Measurements from ENCODE around the gene LRP1-AS.

Gene LRP1-AS

DNA sequence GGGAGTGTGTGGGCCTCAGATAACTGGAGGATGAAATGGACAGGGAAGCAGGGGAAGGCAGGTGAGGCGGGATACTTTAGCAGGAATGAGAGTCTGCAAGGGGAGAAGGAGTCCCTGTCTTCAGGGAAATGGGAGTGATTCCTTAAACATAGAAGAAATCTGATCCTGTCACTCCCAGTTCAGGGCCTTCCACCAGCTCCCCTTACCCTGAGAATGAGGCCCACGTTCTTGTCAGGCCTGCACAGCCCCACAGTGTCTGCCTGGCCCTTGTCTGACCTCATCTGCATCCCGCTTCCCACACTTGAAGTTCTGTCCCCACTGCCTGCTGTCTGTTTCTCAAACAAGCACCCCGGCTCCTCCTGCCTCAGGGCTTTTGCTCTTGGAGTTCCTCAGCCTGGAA lies 12.6 kb upstream of the LRP1-AS start:
- DNase-seq (ENCODE audit: low read depth in 2 of 2) = no peak

DNA sequence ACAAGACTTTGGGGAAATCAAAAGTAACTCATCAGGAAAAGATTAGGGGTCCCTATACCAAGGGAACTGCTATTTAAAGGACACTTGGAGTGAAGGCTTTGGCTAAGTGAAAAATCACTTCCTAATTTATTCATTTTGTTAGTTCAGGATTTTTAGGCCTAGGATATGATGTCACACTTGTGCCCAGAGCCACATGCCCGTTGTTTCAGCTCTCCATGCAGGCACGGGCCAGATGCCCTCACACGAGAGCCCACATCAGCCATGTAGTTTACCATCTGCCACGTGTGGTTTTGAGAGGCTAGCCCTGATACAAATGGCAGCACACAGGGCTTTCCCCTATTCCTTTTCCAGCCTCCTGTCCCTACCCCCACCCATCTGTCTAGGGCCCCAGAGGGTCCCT lies 11.9 kb upstream of the LRP1-AS start:
- no peak for DNase-seq (ENCODE audit: low read depth in 2 of 2)

DNA sequence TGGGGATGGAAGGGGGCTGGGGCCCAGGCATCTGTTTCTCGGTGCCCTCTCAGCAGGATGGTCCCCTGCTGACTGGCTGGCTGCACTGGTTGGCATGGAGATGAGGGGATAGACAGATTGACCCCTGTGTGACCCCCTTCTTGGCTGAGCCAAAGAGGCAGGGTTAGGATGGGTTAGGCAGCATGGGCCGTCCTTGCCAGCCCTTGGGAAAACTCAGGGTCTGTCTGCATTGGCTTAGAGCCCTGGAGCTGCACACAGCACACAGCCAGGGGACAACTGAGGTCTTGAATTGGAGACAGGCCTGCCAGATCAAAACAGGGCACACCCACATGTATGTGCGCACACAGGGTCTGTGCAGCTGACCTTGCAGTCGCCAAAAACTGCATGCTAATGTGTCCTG lies 11.2 kb upstream of the LRP1-AS start:
- DNase-seq (ENCODE audit: low read depth in 2 of 2) = no peak

DNA sequence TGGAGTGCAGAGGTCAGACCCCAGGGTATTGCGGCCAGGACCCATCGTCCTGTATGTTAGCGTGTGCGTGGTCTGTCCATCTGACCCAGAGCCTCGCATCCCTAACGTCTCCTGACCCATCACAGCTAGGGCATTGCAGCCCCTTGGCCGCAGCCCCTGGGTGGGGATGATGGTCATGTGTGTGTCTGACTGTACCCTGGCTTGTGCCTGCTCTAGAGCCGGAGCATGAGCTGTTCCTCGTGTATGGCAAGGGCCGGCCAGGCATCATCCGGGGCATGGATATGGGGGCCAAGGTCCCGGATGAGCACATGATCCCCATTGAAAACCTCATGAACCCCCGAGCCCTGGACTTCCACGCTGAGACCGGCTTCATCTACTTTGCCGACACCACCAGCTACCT lies 10.8 kb upstream of the LRP1-AS start:
- DNase-seq (ENCODE audit: low read depth in 2 of 2) = no peak

DNA sequence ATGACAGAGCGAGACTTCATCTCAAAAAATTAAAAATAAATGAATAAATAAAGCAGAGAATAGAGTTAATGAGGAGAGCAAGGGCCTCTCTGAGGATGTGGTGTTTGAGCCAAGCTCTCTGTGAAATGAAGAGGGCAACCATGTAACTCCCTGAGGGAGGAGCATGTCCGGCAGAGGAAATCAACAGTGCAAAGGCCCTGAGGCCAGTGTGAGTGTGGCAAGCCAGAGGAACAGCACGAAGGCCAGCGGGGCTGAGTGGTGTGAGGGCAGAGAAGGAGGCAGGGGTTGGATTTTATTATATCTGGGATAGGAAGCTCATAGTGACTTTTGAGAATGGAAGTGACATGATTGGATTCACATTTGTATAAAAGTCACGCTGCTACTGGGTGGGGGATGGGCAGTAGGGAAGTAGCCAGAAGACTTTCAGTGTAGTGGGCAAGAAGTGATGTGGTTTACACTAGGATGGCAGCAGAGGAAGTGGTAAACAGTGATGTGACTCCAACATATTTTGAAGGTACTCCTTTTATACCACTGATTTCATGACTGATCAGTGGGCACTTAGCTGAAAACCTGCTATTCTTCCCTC lies 10.3 kb upstream of the LRP1-AS start:
- DNase-seq (ENCODE audit: low read depth in 2 of 2) = no peak

DNA sequence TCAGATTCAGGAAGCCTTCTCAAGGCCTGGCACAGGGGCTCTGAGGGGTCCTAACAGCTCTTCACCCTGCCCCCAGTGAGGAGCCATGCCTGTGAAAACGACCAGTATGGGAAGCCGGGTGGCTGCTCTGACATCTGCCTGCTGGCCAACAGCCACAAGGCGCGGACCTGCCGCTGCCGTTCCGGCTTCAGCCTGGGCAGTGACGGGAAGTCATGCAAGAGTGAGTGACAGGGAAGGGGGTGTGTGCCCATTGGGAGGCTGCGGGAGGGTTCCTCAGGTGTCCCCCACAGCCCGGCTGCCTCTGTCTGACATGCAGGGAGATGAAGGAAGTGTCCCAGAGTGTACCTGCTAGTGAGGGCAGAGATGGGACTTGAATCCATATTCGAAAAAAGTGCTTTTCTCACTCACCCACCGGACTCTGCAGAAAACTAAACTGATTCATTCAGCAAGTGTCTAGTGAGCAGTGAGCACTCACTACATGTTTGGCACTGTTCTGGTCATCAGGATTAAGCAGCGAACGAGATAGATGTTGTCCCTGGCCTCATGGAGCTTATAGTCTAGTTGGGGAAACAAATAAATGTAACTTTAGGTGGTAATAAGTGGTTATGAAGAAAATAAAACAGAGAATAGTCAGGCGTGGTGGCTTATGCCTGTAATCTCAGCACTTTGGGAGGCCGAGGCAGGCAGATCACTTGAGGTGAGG lies 9.4 kb upstream of the LRP1-AS start:
- DNase-seq (ENCODE audit: low read depth in 2 of 2) = no peak

DNA sequence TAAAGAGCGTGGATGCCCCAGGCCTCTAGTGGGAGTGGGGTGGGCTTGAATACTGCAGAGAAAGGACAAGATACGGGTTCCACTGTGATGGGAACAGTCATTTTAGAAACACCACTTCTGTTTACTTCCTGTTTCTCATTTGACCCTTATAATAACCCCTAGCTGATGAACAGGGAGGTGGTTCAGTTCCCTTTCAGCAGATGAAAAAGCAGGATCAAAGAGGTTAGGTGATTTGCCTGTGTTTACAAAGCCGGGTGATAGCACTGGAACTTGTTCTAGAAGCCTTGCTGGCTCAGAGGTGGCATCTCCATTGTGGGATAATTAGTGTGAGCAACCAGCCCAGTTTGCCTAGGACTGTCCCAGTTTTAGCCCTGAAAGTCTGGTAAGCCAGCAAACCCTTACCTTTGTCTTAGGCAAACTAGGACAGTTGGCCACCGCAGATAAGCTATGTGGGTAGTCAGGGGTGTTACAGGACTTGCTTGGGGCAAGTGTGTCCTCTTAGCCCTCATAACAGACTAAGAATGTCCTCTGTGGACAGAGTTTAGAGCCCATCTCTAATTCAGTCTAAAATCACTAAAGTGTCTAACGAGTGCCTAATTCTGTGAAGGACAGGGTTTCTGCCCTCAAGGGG lies 7.5 kb upstream of the LRP1-AS start:
- no peak for DNase-seq (ENCODE audit: low read depth in 2 of 2)

DNA sequence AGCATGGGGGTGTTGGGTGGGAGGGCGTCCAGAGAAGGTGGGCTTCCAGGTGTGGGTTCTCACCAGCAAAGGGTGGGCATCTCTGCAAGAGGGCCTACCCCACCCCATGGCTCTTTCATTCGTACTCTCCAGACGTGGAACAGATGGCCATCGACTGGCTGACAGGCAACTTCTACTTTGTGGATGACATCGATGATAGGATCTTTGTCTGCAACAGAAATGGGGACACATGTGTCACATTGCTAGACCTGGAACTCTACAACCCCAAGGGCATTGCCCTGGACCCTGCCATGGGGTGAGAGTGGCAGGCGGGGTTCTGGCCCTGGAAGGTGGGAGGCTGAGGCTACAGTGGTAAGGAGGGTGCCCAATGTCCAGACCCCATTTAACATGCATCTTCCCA lies 6.7 kb upstream of the LRP1-AS start:
- DNase-seq (ENCODE audit: low read depth in 2 of 2) = no peak

DNA sequence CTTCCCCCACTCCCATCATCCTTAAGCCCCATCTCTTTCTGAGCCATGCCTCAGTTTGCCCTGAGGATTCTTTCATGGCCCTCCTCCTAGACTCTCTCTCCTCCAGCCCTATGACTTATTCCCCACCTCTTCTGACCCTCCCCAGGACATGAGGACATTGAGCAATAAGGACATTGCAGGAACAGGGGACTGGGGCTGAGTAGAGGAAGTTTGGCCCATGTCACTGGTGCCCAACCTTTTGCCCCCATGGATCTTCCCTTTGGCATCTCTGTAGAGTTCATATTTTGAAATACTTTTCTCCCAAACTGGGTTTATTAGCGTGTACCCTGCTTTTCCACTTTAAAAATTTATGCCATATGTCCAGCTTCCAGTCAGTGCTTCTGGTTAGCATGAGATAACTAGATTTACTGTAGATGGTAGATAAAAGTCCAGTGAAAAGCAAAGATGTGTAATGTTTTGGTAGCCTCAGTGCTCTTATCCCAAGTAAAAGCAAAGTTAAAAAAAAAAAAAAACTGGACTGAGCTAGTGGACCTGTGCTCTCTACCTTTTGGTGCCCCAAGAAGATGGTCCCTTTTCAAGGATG lies 6.1 kb upstream of the LRP1-AS start:
- no peak for DNase-seq (ENCODE audit: low read depth in 2 of 2)

DNA sequence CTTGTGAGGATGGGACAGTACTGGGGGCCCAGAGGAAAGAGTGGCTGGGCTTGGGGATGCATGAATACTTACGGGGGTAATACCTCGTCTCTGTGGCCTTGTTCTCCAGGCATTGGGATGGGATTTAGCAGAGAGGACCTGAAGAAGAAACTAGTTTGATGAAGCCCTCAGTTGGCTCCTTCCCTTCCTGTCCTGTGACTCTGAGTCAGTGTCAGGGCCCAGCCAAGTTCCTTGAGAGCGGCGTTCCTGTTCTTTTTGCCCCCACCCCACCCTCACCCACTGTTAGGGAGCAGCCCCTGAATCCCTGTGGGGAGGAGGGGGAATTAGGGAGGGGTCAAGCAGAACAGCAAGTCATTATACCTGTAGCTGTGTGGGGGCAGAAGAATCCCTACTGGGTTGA lies 5.2 kb upstream of the LRP1-AS start:
- no peak for DNase-seq (ENCODE audit: low read depth in 2 of 2)

DNA sequence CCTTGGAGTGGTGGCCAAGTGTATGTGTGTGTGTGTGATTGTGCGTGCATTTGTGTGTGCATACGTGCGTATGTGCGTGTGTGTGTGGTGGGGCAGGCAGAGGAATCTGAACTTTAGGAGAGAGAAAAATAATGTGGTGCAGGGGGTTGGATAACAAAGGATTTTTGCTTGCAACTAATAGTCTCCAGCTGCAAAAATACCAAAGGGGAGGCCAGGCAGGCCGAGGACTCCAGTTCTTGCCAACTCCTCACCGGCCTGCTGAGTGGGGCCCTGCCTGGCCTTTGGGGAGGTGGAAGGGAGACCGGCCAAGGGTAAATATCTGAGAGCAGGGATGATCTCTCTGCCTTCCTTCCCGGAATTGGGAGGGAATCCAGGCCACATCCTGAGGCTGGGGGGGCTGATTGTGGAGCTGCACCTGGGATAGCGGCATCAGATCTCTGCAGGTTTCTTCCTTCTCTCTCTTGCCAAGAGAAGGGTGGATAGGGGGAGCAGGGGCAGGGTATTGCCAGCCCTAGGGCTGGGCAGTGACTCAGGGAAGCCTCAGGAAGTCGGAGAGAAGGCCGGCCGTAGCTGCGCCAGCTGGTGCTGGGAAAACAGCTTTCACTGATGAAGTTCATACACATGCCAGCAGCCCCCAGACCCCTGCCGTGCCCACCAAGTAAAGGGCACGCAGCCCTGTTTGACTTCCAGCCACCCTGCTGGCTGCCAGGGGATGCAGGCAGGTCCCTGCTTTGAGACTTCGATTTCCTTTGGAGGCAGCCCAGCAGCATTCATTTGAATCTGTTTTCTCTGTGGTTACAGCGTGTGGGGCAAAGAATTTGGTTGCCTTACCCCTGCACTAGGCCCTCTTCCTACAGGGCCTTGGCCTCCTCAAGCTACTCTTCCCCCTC lies 4.6 kb upstream of the LRP1-AS start:
- no peak for DNase-seq (ENCODE audit: low read depth in 2 of 2)

DNA sequence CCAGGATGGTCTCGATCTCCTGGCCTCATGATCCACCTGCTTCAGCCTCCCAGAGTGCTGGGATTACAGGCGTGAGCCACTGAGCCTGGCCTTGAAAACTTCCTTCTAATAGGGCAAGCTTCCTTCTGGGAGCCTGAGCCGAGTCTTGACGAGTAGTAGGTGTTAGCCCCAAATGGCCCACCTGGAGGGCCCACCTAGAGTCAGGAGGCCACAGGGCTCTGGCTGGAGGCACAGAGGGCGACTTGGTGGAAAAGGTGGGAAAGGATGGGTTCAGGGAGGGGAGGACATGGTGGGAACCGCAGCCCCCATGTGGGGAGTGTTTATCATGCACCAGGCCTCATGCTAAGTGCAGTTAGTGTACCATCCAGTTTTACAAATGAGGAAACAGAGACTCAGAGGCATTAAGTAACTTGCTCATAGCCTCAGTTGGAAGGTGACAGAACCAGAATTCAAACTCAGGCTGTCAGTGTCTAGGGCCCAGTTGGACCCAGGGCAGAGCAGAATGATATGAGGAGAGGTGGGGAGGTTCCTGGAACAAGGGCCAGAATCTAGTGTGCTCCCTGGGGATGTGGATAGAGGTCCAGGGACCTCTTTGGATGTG lies 3.1 kb upstream of the LRP1-AS start:
- no peak for DNase-seq (ENCODE audit: low read depth in 2 of 2)

DNA sequence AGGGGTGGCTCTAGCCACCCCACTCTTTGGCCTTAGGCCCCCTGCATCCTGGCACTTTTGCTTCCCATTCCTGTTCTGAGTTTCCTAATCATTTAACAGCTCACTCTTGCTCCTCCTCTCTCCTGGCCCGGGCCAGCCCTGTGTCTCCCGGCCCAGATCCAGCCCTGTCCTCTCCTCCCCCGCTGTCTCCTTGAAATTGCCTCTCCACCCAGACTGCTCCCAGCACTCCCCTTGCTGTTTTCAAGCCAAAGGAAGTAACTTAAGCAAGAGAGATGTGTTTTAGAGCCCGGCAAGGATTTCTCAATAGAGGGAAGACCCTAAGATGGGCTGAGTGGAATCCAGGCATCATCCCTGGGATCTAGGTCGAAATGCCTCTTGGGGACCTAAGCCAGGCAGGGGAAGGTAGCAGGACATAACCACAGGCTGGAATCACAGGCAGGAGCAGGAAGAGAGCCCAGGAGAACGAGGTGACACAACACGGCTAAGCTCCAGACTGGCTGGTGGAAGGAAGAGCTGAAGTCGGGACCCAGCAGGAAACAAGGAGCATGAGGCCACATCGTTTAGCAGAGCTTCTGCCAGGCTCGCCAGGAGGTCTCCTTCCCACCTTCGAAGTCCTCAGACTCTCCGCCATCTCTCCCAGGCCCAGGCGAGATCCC lies 2.0 kb upstream of the LRP1-AS start:
- DNase-seq (ENCODE audit: low read depth in 2 of 2) = no peak

DNA sequence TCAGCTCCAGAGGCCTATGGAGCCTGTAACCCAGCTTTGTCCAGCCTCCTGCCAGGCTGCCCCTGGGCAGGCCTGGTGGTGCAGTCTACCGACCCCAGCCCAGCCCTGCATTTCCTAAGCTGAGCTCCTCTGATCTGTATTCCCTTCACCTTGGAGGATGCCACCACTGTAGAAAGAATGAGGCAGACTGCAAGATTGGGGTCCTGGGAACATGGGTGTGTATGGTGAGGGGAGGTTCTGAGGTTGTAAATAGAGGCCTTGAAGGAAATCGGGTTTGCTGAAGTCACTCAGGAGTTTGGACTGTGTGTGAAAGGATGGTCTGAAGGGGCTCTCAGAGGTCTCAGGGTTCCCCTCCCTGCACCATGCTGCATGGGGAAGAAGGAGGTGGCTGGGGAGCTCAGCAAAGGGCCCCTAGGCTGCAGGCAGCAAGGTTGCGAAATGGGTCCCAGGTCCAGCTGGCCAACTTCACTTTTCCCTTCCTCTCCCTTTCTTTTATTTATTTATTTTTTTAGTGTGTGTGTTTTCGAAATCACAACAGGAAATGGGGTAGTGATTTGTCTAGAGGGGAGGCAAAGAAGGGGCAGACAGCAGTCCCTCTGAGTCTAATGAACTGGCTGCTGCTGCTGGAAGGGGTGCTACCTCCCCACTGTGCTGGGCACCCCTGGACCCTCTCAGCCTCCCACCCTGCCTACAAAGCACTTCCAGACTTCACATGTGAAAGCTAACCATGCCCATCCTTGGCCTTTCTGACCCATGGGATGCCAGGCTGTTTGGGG lies 1.2 kb upstream of the LRP1-AS start:
- DNase-seq (ENCODE audit: low read depth in 2 of 2) = no peak

DNA sequence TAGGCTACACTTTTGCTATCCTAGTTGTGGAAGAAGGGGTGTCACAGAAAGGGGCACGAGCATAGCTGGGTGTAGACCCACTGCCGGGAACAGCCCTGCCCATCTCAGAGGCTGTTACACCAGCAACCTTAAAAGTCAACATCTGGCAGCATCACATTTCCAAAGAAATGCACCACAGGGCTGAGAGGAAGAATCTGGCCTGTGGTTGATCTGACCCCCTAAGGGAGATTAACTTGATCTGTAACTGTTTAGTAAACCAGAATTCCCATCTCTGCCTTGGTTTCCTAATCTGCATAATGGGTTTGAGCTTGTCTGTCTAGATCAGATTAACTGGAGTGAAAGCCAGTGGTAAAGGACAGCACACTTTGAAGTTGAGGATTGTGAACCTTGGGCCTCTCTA lies 1.3 kb downstream of the LRP1-AS start:
- no peak for DNase-seq (ENCODE audit: low read depth in 2 of 2)

DNA sequence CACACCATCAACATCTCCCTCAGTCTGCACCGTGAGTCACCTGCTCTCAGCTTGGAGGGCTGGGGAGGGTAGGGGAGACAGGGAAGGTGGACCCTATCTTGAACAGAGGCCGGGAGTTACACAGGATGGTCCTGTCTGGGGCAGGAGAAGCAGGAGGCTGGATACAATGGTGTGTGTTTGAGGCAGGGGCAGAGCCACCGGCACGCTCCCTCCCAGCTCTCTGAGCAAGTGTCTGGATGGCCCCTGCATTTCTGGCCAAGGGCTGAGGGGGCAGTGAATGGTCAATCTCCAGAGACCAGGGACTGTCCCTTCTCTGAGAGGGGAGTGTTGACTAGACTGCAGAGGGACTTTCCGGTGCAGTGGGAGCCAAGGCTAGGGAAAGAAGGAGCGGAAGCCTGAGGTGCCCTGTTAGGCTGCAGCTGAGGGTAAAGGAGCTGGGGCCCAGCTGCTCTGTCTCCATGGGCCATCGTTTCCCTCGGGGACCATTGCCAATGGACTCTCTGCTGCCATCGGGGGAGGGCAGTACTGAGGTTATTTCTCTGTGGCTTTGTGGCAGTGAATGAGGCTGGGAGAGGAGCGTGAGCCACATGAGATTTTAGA lies 1.9 kb downstream of the LRP1-AS start:
- no peak for DNase-seq (ENCODE audit: low read depth in 2 of 2)

DNA sequence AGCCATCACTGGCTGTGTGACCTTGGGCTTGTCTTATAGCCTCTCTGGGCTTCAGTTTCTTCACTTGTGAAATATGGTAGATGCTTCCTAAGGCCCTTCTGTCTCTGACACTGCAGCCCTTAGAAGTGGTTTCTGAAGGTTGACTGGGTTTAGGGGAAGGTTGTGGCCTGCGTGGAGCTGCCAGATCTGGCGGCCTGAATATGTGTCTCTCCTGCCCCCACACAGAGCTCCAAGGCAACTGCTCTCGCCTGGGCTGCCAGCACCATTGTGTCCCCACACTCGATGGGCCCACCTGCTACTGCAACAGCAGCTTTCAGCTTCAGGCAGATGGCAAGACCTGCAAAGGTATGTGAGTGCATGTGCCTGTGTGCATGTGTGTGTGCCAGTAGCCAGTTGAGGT lies 4.0 kb downstream of the LRP1-AS start:
- DNase-seq (ENCODE audit: low read depth in 2 of 2) = no peak

DNA sequence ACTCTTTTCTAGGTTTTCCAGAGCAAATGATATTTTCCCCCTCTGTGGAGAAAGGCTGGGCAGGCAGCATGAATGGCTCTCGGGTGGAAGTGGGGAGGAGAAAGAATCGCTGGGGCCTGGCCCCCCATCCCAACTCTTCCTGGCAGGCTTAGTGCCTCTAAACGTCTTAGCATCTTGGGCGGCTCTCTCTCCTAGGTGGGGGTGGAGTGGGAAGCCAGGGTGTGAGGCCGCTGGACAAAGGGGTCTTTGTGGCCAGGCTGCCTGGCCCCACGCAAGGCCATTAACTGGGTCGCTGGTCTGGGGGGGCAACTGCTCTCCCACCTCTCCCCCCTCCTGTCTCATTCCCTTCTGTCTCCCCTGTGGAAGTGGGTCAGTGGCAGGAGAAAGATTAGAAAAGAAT lies 4.7 kb downstream of the LRP1-AS start:
- DNase-seq (ENCODE audit: low read depth in 2 of 2) = no peak

DNA sequence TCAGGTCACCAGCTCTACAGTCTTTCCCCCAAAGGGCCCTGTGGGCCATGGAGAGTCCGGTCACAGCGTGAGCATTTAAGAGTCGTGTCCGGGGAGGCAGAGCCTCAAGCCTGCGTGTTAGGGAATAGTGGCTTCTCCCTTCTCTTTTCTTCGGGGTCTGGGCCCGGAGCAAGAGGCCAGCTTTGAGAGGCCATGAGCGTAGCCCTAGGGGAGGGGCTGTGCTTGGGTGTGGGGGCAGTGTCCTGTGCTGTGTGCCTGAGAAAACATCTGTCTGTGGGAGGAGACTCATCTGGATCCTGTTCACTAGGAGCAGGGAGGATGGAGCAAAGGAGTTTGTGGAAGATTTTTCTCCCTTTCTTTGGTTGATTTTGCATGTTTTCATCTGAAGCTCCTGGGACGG lies 5.3 kb downstream of the LRP1-AS start:
- no peak for DNase-seq (ENCODE audit: low read depth in 2 of 2)

DNA sequence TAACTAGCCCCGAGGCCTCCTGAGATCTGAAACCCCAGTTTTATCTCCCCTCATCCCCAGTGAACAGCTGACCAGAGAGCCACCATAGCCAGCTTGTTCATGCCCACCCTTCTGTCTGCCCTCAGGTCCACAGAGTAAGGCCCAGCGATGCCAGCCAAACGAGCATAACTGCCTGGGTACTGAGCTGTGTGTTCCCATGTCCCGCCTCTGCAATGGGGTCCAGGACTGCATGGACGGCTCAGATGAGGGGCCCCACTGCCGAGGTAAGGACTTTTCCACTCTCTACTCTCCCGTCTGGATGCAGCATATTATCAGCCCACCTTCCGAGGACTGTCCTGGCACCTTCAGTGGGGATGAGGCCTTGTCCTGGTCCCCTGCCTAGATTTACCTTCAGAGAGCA lies 6.2 kb downstream of the LRP1-AS start:
- no peak for DNase-seq (ENCODE audit: low read depth in 2 of 2)
